ENCODE measurements around the gene ZCWPW1. TPM values are rescaled to one million over a fixed set of nuclear protein-coding genes. Genes with fewer than 3 reads are reported as not detected.

Gene ZCWPW1, protein sequence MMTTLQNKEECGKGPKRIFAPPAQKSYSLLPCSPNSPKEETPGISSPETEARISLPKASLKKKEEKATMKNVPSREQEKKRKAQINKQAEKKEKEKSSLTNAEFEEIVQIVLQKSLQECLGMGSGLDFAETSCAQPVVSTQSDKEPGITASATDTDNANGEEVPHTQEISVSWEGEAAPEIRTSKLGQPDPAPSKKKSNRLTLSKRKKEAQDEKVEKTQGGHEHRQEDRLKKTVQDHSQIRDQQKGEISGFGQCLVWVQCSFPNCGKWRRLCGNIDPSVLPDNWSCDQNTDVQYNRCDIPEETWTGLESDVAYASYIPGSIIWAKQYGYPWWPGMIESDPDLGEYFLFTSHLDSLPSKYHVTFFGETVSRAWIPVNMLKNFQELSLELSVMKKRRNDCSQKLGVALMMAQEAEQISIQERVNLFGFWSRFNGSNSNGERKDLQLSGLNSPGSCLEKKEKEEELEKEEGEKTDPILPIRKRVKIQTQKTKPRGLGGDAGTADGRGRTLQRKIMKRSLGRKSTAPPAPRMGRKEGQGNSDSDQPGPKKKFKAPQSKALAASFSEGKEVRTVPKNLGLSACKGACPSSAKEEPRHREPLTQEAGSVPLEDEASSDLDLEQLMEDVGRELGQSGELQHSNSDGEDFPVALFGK
- 1 to 10 TPM; 5.4 to 6.5 (median 5.4) TPM for polyA plus RNA-seq (ENCODE audit: insufficient read length in 3 of 3)

DNA sequence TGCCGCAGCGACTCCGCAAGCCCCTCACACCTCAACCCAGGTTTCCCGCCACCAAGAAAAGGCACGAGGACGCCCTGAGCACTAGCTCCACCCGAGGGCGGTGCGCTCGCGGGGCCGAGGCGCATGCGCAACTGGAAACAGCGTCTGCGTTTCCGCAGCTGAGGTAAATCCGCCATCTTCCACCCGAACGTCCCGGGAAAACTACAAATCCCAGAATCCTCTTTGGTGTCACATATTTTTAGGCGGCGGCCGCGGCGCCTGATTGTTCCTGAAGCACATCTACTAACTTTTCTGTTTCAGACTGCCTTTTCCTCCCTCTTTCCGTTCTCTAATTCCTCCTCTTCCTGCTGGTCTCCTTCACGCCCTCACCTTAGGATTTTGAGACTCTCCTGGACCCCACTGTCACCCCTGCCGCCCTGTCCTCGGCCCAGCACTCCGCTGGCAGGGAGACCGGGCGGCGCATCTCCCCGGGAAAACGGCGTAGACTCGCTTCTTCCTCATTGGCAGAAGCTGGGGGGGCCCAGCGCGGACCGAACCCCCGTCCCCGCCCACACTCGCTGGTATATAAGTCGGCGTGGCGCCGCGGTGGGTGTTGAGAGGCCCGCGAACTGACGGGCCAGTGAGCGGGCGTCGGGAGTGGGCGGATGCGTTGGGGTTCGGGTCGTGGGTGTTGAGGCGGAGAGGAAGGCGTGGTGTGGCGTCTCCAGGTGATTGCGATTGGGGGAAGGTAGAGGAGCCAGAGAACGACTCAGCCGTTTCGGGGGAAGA is at the start of gene ZCWPW1:
ZCWPW1 (minus strand) TSS at position 505 of the 768 bp plus-strand sequence. CDS start 8,054 bp downstream, outside the sequence.
- DNase-seq (ENCODE audit: low read depth in 3 of 3, low spot score in 2 of 3) = peak; percentile 95 to 96 (median 95)

DNA sequence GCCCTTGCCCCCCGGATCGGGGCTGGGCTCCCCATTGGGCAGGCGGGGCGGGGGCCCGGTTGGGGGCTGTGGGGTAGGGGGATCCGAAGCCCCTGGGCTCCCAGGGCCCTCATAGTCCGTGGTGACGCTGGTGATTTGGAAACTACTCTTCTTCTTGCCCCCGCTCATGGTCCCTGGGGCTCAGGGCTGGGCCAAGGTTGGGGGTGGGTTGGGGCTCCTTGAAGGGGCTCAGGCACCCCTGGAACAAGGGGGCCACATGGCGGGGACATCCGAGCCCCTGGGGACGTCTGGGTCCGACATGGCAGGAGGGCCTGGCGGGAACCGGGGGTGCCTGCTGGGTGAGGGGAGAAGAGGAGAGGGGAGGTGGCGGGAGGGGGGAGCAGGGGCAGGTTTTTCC is 49.4 kb upstream of the ZCWPW1 start:
- DNase-seq (ENCODE audit: low read depth in 3 of 3, low spot score in 2 of 3) = no peak

DNA sequence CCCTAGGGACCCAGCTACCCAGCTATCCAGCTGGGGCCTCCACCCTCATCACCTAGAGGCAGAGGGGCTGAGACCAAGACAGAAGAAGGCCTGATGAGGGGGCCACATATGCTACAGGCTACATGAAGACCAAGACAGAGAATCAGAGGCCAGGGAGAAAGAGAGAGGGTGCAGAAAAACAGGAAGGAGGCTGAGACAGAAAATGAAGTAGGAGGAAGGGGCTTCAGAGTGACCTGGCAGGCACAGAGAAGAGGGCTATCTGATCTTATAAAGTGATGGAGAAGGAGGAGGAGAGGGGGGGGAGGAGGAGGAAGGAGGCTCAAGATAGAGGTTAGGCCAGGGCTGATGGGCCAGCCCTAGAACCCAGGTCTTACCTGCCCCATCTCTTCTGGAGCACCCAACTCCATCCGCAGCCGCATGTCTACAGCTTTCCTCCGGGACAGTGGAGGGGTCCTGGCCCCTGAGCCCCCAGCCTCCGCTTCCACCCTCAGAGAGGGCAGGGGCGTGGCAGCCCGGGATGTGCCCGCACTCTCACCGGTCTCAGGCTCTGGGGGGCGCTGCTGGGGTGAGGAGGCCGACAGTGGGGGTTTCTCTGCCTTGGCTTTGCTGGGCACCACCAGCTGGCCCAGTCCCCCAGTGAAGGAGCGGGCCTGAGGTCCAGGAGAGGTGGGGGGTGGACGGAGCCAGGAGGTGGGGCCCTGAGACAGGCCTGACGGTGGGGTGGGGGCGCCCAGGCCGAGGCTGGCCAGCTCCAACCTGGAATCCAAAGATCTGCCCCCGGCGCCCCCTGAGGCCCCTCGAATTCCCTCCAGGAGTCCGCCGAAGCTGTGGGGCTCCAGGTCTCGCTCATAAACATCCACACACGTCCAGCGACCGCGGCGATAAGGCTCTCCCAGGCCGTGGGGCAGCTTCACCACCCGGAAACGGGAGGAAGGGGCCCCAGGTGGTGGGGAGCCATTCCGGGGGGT is 48.7 kb upstream of the ZCWPW1 start:
- DNase-seq (ENCODE audit: low read depth in 3 of 3, low spot score in 2 of 3) = no peak

DNA sequence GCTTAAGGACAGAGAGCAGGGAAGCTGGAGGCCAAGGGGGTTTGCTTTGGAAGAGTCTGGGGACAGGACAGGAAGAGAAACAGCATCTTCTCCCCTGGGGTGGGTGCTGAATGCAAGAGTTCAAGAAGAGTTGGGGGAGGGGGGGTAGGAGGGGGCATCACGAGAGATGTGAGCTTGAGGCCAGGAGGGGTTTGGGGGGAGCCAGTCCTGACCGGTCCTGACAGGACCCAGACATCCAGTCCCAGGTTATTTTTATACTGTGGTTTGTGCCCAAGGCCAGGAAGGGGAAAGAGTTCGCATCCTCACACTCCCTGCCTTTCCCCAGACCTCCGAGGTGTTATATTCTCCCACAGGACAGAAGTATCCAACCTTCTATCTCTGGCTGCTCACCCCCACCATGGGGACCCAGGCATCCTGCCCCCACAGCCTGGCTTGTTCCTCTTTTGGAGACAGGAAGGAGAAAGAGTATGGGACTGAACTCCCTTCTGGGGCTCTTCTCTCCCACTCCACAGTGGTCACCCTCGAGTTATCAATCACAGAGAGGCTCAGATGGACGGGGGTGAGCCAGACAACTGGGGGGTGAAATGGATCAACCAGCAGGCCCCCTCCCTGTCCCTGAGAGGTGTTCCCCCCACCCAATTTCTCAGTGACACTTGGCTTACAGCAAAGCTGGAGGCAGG is 47.7 kb upstream of the ZCWPW1 start:
- no peak for DNase-seq (ENCODE audit: low read depth in 3 of 3, low spot score in 2 of 3)

DNA sequence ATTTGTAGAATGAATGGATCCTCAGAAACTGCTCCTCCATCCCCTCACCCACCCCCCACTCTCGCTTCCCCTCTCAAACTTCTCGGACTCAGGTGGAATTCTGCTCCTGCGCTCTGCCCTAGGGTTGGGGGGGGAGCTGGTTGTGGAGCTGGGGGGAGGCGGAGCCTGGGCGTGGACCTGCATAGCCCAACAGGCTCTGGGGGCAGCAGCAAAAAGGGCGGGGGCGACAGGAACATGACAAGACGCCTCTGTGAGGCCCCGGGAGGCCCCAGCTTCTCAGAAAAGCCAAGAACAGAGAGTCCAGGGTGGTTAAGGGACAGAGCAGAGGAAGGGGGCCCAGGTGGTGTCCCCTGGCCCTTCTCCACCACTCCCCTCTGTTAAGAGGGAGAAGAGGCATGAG is 47.0 kb upstream of the ZCWPW1 start:
- no peak for DNase-seq (ENCODE audit: low read depth in 3 of 3, low spot score in 2 of 3)

DNA sequence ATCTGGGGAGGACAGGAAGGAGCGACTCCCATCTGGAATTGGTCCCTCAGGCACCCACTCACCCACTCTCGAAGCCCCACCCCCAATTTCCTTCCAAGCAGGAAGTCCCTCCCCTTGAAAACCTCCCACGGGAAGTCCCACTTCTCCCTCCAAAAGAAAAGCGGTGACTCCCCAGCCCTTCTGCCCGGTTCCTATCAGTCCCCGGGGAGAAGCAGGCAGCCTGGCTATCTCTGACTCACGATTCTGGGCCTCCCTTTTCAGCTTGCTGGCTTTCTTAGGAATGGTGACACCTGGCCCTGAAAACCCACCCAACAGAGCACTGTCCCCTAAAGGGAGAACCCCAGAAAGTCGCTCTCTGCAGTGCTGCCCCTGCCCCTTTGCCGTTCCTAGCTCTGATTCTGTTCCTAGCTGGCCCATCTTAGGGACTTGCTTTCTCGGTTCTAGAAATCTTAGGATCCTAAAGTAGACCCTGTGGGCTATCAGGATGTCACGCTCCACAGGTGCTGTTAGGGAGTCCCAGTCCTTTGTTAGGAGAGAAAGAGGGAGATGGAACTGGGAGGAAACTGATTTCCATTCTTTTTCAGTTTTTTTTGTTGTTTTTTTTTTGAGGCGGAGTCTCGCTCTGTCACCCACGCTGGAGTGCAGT is 44.5 kb upstream of the ZCWPW1 start:
- DNase-seq (ENCODE audit: low read depth in 3 of 3, low spot score in 2 of 3) = no peak

DNA sequence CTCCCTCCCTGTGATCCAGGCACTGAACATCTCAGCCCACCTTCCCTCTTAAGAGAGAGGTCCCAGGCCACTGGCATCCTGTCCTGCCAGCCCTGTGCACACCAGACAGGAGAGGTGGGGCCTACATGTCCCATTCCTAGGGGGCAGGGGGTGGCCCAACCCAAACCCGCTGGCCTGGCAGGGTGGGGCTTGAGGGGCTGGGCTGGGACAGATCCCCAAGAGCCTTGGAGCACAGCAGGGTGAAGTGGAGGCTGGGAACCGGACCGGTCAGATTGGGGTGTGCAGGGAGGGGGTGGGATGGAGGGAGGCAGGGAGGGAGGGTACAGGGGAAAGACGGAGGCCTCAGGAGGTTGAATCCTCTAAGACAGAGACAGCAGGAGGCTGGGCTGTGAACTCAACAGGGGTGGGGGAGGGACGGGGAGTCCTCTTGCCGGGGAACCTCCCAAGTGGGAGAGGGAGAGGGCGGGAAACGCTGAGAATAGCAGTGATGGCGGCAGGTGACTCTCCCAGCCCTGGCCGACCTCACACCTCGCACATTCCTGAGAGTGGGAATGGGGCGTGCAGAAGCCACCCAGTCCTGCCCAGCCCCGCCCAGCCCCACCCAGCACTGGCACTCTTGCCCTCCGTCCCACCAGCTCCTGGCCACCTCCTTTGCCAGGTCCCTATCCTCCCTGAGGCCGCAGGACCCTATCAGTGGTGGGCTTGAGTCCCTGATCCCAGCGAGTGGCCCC is 43.8 kb upstream of the ZCWPW1 start:
- DNase-seq (ENCODE audit: low read depth in 3 of 3, low spot score in 2 of 3) = no peak

DNA sequence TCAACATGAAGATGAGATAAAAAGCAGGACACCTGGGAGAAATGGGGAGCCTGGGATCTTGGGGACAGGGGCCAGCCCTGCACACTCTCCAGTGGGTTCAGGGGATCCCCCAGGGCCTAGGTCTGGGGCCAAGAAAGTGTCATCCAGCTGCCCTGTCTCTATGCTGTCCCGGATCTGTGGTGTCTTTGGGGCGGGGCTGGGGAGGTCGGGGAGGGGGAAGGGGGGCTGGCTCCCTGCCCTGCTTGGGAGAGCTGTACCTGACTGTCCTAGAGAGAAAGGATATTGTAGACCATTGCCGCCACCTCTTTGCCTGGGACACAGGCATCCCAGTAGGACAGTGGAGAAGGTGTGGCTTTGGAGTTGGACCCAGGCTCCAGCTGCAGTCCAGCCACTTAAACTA is 42.5 kb upstream of the ZCWPW1 start:
- DNase-seq (ENCODE audit: low read depth in 3 of 3, low spot score in 2 of 3) = no peak

DNA sequence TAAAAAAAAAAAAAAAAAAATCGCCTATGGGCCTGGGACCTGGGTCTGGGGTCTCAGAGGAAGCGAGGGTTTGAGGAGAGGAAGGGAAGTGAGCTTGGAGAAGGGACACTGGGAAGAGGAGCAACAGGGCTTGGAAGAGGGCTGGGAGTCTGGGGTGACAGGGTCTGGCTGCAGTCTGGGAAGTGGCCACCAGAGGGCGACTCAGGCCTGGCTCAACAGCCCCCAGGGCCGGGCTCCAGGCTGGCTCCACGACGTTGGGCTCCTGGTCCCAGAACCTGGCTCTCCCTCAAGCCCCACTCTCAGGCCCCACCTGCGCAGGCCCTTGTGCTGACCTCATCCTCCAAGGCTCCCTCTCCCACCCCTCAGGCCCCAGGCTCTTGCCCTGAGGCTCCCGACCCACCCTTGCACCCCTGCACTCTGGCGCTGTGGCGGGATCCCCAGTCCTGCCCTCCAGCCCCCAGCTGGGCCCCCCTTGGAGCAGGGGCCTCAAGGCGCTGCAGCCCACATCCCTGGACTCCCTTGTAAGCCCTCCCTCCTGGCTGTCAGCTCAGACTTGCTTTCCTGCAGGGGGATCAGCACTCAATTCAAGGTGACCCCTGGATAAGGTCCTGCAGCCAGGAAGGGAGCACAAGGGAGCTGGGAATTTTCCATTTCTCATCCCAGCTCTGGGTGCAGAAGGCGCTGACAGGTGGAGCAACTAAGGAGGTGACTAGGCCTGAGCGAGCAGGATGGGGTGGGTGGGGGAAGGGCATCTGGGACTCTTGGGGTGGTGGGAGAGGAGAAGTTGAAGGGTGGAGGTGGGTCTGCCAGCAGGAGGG is 40.9 kb upstream of the ZCWPW1 start:
- DNase-seq (ENCODE audit: low read depth in 3 of 3, low spot score in 2 of 3) = peak in 1 of 3 donors; percentile 60

DNA sequence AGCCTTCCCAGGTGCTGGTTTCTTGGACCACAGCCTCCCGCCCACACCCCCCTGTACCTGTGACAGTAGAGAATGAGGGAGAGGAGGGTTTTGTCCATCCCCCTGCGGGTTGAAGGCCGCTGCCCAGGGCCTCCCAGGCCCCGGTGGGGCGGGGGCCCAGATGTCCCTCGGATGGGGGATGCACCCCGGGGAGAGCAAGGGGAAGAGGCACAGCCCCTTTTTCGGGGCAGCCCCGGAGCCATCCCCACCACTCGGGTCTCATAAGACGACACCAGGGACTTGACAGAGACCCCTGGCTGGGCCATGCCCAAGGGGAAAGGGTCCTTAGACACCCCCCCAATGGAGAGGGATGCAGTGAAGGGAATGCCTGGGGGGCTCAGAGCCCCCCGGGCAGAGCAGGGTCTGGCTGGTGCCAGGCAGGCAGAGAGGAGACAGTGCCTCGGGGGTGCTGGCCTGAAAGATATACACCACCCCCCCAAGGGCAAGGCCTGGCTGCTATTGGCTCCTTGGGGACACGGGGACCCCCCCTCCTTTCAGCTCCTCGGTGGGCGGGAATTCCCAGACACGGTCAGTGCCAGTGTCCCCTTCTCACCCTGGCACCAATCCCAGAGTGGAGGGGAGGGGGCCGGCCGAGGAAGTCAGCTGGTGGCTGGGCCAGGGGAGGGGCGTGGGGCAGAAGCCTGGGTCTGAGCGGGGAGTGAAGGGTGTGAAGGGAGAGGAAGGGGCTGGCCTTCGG is 39.3 kb upstream of the ZCWPW1 start:
- no peak for DNase-seq (ENCODE audit: low read depth in 3 of 3, low spot score in 2 of 3)

DNA sequence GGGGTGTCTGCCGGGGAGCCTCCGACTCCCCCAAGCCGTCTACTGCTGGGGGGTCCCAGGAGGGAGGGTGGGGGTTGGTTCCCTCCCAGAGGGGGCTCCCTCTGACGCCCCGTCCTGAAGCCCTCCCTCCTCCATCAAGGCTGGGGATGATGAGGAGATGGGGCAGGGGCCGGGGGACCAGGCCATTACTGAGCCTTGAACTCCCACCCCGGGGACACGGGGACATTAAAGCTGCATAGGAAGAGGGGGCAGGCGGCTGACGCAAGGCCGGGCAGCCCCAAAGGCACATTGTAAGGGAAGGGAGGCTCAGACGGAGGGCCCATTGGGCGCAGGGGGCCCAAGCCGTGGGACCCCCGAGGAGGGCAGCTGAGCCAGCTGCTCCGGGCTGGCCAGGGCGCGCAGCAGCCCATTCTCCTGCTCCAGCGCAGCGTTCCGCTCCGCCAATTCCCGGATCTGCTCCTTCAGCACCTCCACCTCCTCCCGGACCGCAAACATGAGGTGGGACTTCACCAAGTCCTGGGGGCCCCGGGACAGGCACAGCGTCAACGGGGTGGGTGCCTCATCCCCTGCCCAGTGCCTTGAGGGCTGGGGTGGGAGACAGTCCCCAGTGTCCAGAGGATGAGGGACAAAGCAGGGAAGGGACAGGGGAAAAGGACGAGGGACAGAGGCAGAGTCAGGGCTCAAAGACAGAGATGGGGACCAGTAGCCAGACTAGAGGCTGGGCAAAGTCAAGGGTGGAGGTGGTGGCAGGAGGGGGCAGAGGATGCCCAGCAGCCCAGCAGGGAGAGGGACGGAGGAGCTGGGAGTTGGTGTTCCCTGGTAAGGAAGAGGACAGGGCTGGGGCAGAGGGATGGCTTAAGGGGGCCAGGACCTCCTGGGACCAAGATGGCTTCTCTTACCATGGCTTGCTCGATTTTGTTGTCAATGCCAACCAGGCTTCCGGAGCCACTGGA is 38.4 kb upstream of the ZCWPW1 start:
- DNase-seq (ENCODE audit: low read depth in 3 of 3, low spot score in 2 of 3) = no peak

DNA sequence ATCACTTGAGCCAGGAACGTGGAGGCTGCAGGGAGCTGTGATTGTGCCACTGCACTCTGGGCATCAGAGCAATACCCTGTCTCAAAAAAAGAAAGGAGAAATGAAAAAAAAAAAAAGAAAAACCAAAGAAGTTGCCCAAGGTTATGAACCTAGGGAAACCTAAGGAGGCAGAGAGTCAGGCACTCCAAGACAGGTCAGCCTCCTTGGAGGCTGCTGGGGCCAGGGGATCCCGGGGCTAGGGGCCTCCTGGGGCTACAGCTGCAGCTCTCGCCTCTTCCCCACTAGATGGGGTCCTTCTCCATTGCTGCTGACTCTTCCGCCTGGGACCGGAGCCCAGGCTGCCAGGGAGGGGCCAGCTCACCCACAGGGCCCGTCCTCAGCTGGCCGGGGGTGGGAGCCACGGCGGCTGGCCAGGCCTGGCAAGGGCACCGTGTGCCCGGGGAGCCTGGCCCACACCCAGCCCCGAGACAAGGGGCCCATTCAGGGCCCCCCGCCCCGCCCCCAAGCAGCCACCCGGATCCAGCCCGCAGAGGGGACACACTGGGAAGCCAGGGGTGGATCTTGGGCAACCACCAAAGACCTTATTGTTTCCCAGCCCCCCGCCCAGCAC is 37.3 kb upstream of the ZCWPW1 start:
- no peak for DNase-seq (ENCODE audit: low read depth in 3 of 3, low spot score in 2 of 3)

DNA sequence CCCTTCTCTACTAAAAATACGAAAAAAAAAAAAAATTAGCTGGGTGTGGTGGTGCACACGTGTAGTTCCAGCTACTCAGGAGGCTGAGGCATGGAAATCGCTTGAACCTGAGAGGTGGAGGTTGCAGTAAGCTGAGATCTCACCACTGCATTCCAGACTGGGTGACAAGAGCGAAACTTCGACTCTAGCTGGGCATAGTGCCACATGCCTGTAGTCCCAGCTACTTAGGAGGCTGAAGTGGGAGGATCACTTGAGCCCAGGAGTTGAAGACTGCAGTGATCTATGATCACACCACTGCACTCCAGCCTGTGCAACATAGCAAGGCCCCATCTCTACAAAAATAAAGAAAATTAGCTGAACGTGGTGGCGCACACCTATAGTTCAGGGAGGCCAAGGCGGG is 36.8 kb upstream of the ZCWPW1 start:
- DNase-seq (ENCODE audit: low read depth in 3 of 3, low spot score in 2 of 3) = no peak

DNA sequence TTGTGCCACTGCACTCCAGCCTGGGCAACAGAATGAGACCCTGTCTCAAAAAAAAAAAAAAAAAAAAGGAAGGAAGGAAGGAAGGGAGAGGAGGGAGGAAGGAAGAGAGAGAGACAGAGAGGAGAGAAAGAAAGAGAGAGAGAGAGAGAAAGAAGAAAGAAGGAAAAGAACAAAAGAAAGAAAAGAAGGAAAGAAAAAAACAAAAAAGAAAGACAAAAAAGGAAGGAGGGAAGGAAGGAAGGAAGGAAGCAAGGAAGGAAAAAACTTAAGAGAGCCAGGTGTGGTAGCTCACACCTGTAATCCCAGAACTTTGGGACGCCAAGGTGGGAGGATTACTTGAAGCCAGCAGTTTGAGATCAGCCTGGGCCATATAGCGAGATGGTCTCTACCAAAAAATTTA is 36.3 kb upstream of the ZCWPW1 start:
- no peak for DNase-seq (ENCODE audit: low read depth in 3 of 3, low spot score in 2 of 3)

DNA sequence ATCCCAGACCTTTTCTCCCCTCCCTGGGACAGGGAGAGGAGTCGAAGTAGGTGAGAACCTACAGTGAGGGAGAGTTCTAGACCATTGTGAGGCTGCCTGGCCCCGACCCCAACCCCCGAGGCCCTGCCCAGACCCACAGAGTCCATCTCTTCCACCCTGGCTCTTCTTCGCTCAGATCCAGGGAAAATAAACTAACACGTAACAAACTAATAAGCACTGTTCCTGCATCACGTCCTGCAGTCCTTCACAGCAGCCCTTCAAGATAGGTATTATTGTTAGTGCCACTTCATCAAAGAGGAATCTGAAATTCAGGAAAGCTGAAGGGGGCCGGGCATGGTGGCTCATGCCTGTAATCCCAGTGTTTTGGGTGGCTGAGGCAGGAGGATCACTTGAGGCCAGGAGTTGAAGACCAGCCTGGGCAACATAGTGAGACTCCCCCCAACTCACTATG is 35.7 kb upstream of the ZCWPW1 start, which contains the start of gene SPACDR:
SPACDR (minus strand) TSS at position 51 of the 451 bp plus-strand sequence. CDS start 235 bp downstream, outside the sequence.
- DNase-seq (ENCODE audit: low read depth in 3 of 3, low spot score in 2 of 3) = no peak
